Measurements from ENCODE around the gene SCN1B.

SCN1B gene

GRCh38 chr19:35033067-35034004 is 3.1 kb downstream of the SCN1B start:
- Histone ChIP-seq H3K4me2 (ENCODE audit: low read depth, low read length, poor library complexity, severe bottlenecking) (no peak overlapping the region), H3K9ac (ENCODE audit: low read depth, low read length, poor library complexity, severe bottlenecking) (no peak overlapping the region), H3K79me2 (ENCODE audit: insufficient read depth, low read length) (no peaks in the 10 kb centered on the region), H3K9me3 (ENCODE audit: insufficient read depth, low read depth, low read length) (no peaks in the 10 kb centered on the region), H2AFZ (ENCODE audit: low read length) (no peak overlapping the region), H3K27me3 (ENCODE audit: insufficient read depth, low read length, poor library complexity, severe bottlenecking) (peaks cover 11% of the 10 kb centered on the region), H3F3A (ENCODE audit: low read depth) (no peaks in the 10 kb centered on the region), H3K9me2 (replicated peaks; ENCODE audit: low read depth, low read length) (no peaks in the 10 kb centered on the region), H3K4me1 (ENCODE audit: insufficient read depth, low read length, poor library complexity, severe bottlenecking) (no peaks in the 10 kb centered on the region), H4K20me1 (ENCODE audit: insufficient read depth, low read length, poor library complexity, severe bottlenecking) (no peaks in the 10 kb centered on the region), H3K4me3 (ENCODE audit: low read length, poor library complexity, severe bottlenecking) (no peak overlapping the region), H3K36me3 (ENCODE audit: insufficient read depth, low read length) (no peaks in the 10 kb centered on the region)
- no peak for TF ChIP-seq EZH2phosphoT487 (IDR thresholded peaks at IDR 0.05; ENCODE audit: borderline replicate concordance)
- TF ChIP-seq CTCF (conservative IDR thresholded peaks at IDR 0.05; ENCODE audit: low read length): no peak

GRCh38 chr19:35034005-35034502 is 3.8 kb downstream of the SCN1B start:
- Histone ChIP-seq H3K79me2 (ENCODE audit: insufficient read depth, low read length) (no peaks in the 10 kb centered on the region), H3K36me3 (ENCODE audit: insufficient read depth, low read length) (no peaks in the 10 kb centered on the region), H3K4me3 (ENCODE audit: low read length, poor library complexity, severe bottlenecking) (no peak overlapping the region), H3K27me3 (ENCODE audit: insufficient read depth, low read length, poor library complexity, severe bottlenecking) (peaks cover 11% of the 10 kb centered on the region), H3K9me3 (ENCODE audit: insufficient read depth, low read depth, low read length) (no peaks in the 10 kb centered on the region), H3K9me2 (replicated peaks; ENCODE audit: low read depth, low read length) (no peaks in the 10 kb centered on the region), H3K4me2 (ENCODE audit: low read depth, low read length, poor library complexity, severe bottlenecking) (no peak overlapping the region), H4K20me1 (ENCODE audit: insufficient read depth, low read length, poor library complexity, severe bottlenecking) (no peaks in the 10 kb centered on the region), H3K9ac (ENCODE audit: low read depth, low read length, poor library complexity, severe bottlenecking) (no peak overlapping the region), H3K4me1 (ENCODE audit: insufficient read depth, low read length, poor library complexity, severe bottlenecking) (no peaks in the 10 kb centered on the region), H3F3A (ENCODE audit: low read depth) (no peaks in the 10 kb centered on the region), H2AFZ (ENCODE audit: low read length) (no peak overlapping the region)
- TF ChIP-seq CTCF (conservative IDR thresholded peaks at IDR 0.05; ENCODE audit: low read length) (no peak), EZH2phosphoT487 (IDR thresholded peaks at IDR 0.05; ENCODE audit: borderline replicate concordance) (no peak)

- peaks cover 11% of the 10 kb centered on the region for H3K27me3 ChIP-seq (ENCODE audit: insufficient read depth, low read length, poor library complexity, severe bottlenecking)
- no peaks in the 10 kb centered on the region for H3K4me1 ChIP-seq (ENCODE audit: insufficient read depth, low read length, poor library complexity, severe bottlenecking)
- H3K4me3 ChIP-seq (ENCODE audit: low read length, poor library complexity, severe bottlenecking): no peak overlapping the region
- H3F3A ChIP-seq (ENCODE audit: low read depth): no peaks in the 10 kb centered on the region
- H3K9me2 ChIP-seq (replicated peaks; ENCODE audit: low read depth, low read length): no peaks in the 10 kb centered on the region
- H3K9me3 ChIP-seq (ENCODE audit: insufficient read depth, low read depth, low read length): no peaks in the 10 kb centered on the region
- no peaks in the 10 kb centered on the region for H3K79me2 ChIP-seq (ENCODE audit: insufficient read depth, low read length)
- H3K36me3 ChIP-seq (ENCODE audit: insufficient read depth, low read length): no peaks in the 10 kb centered on the region
- H3K9ac ChIP-seq (ENCODE audit: low read depth, low read length, poor library complexity, severe bottlenecking): no peak overlapping the region
- H2AFZ ChIP-seq (ENCODE audit: low read length): no peak overlapping the region
- no peak overlapping the region for H3K4me2 ChIP-seq (ENCODE audit: low read depth, low read length, poor library complexity, severe bottlenecking)
- TF ChIP-seq CTCF (conservative IDR thresholded peaks at IDR 0.05; ENCODE audit: low read length): no peak
- no peak for TF ChIP-seq EZH2phosphoT487 (IDR thresholded peaks at IDR 0.05; ENCODE audit: borderline replicate concordance)
- no peaks in the 10 kb centered on the region for H4K20me1 ChIP-seq (ENCODE audit: insufficient read depth, low read length, poor library complexity, severe bottlenecking)
Measured at GRCh38 chr19:35034588-35035382, 4.5 kb downstream of the SCN1B start.
